PC-3 (cell line): Measurements from ENCODE around the gene FOLR2. TPM values are rescaled to one million over a fixed set of nuclear protein-coding genes. Genes with fewer than 3 reads are reported as not detected.

ENCODE experiments used
- ATAC-seq: fragments of 200-7000 bp; cut with Tn5 transposase; 2 replicates; pipeline ENCODE4 v1.9.1; 2020; ENCODE audit warnings: mild to moderate bottlenecking, moderate library complexity
- BruUV-seq: library from RNA; stranded (reverse); fragments of 400-500 nt; replicated peaks from 2 replicates; lab custom pipeline; 2021; lab: Mats Ljungman, UMichigan
- CTCF ChIA-PET: fragments of 300-600 bp; sonication (Branson Sonifier 250); formaldehyde crosslinking; loops from one replicate; lab custom pipeline; 2022; ENCODE audit warnings: antibody characterized with exemption; lab: Charles Lee
- POLR2A ChIA-PET: fragments of 300-600 bp; sonication (Branson Sonifier 250); formaldehyde crosslinking; loops from one replicate; lab custom pipeline; 2022; ENCODE audit warnings: antibody characterized with exemption; ENCODE audit not compliant: unreplicated experiment; lab: Charles Lee
- DNase-seq: peaks from one replicate; pipeline ENCODE4 v3.0.0-alpha.2; 2015
- H2AFZ ChIP-seq: fragments of 300-600 bp; sonication (generic); 2 replicates; pipeline ENCODE4 v1.6.0; 2016; ENCODE audit warnings: antibody characterized with exemption, low read length
- H3F3A ChIP-seq: fragments of 300-600 bp; sonication (generic); one replicate; pipeline ENCODE4 v1.6.0; 2017; ENCODE audit warnings: antibody characterized with exemption, low read length, control low read depth, mild to moderate bottlenecking; ENCODE audit not compliant: unreplicated experiment
- H3K27ac ChIP-seq: fragments of 300-600 bp; sonication (generic); 2 replicates; pipeline ENCODE4 v1.5.1; 2016; ENCODE audit warnings: mild to moderate bottlenecking, low read length
- H3K27me3 ChIP-seq: fragments of 300-600 bp; sonication (generic); 2 replicates; pipeline ENCODE4 v1.6.1; 2016; ENCODE audit warnings: low read length, mixed read lengths
- H3K36me3 ChIP-seq: fragments of 300-600 bp; sonication (generic); 2 replicates; pipeline ENCODE4 v1.6.1; 2016; ENCODE audit warnings: low read depth, mixed run types, low read length, mixed read lengths
- H3K4me1 ChIP-seq: fragments of 300-600 bp; sonication (generic); 2 replicates; pipeline ENCODE4 v1.5.1; 2016; ENCODE audit warnings: low read length; ENCODE audit not compliant: insufficient read depth
- H3K4me2 ChIP-seq: fragments of 300-600 bp; sonication (generic); 2 replicates; pipeline ENCODE4 v1.6.0; 2016; ENCODE audit warnings: low read length
- H3K4me3 ChIP-seq: fragments of 300-600 bp; sonication (generic); 2 replicates; pipeline ENCODE4 v1.5.1; 2016; ENCODE audit warnings: mild to moderate bottlenecking, low read length, mixed read lengths
- H3K79me2 ChIP-seq: fragments of 300-600 bp; sonication (generic); 2 replicates; pipeline ENCODE4 v1.6.1; 2017; ENCODE audit warnings: low read length, mixed read lengths
- H3K9ac ChIP-seq: fragments of 300-600 bp; sonication (generic); 2 replicates; pipeline ENCODE4 v1.6.0; 2016; ENCODE audit warnings: mild to moderate bottlenecking, low read length
- H3K9me2 ChIP-seq: fragments of 300-600 bp; sonication (generic); replicated peaks from 2 replicates; pipeline ENCODE4 v1.6.1; 2016; ENCODE audit warnings: mixed run types, low read length, mixed read lengths
- H3K9me3 ChIP-seq: fragments of 300-600 bp; sonication (generic); 2 replicates; pipeline ENCODE4 v1.6.1; 2016; ENCODE audit warnings: low read length, mixed read lengths
- H4K20me1 ChIP-seq: fragments of 300-600 bp; sonication (generic); 2 replicates; pipeline ENCODE4 v1.6.1; 2016; ENCODE audit warnings: low read length, mixed read lengths
- EZH2 ChIP-seq: fragments of 300-600 bp; sonication (generic); IDR thresholded peaks from one replicate; pipeline ENCODE4 v1.6.1; 2017; ENCODE audit warnings: antibody characterized with exemption, mild to moderate bottlenecking, low read length; ENCODE audit not compliant: unreplicated experiment
- EZH2phosphoT487 ChIP-seq: fragments of 300-600 bp; sonication (generic); IDR thresholded peaks from 2 replicates; pipeline ENCODE4 v1.6.1; 2018; ENCODE audit warnings: mild to moderate bottlenecking, antibody characterized with exemption, low read length, borderline replicate concordance
- intact Hi-C: fragments of 100-400 bp; cut with micrococcal nuclease; formaldehyde crosslinking; loops from 2 replicates; pipeline ENCODE4 v1.9.0; 2023
- total RNA-seq: library from RNA; depleted of rRNA; stranded (reverse); fragments of >200 nt; gene quantifications from 2 replicates; pipeline ENCODE4 v1.2.3, GENCODE V29; 2014
- TF ChIP-seq, protein P1 (sequence below): fragments of 300-600 bp; sonication (generic); conservative IDR thresholded peaks from 2 replicates; pipeline ENCODE4 v1.5.1; 2017; ENCODE audit warnings: antibody characterized with exemption, low read depth, mild to moderate bottlenecking, low read length

FOLR2 gene
- total RNA-seq, 1 experiment from 2014 or later, result not detected

DNA sequence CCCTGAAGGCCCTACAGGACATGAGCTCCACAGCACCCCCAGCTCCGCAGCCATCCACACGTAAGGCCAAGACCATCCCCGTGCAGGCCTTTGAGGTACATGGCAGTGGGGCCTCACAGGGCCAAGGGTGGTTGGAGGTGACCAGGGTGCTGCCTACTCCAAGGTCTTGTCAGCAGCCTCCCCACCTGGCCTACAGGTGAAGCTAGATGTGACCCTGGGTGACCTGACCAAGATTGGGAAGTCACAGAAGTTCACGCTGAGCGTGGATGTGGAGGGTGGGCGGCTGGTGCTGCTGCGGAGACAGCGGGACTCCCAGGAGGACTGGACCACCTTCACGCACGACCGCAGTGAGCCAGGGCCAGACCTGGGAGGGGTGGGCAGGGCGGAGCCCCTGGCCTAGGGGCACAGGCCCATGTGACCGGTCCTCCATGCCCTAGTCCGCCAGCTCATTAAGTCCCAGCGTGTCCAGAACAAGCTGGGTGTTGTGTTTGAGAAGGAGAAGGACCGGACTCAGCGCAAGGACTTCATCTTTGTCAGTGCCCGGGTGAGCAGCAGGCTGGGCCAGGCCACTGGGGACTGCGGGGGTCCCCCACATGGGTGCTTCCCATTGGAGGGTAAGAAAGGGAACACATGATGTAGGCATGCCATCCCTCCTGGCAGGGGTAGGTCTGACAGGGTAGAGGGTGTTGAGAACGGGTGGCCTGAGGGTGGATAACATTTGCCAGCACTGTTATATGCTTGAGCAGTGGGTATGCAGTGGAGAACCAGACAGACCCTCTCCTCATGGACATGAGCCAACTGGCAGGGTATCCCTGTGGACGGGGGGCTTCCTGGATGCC lies 13.6 kb downstream of the FOLR2 start:
- H3K9me3 ChIP-seq, result no peaks in the 10 kb centered on the region
- peaks cover 26% of the 10 kb centered on the region for H3K79me2 ChIP-seq
- TF ChIP-seq EZH2phosphoT487, result no peak
- TF ChIP-seq EZH2, result no peak
- TF ChIP-seq, protein P1, sequence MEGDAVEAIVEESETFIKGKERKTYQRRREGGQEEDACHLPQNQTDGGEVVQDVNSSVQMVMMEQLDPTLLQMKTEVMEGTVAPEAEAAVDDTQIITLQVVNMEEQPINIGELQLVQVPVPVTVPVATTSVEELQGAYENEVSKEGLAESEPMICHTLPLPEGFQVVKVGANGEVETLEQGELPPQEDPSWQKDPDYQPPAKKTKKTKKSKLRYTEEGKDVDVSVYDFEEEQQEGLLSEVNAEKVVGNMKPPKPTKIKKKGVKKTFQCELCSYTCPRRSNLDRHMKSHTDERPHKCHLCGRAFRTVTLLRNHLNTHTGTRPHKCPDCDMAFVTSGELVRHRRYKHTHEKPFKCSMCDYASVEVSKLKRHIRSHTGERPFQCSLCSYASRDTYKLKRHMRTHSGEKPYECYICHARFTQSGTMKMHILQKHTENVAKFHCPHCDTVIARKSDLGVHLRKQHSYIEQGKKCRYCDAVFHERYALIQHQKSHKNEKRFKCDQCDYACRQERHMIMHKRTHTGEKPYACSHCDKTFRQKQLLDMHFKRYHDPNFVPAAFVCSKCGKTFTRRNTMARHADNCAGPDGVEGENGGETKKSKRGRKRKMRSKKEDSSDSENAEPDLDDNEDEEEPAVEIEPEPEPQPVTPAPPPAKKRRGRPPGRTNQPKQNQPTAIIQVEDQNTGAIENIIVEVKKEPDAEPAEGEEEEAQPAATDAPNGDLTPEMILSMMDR, result no peak
- peaks cover 7% of the 10 kb centered on the region for H3K4me1 ChIP-seq
- no peak for DNase-seq
- H3F3A ChIP-seq, result no peaks in the 10 kb centered on the region
- intact Hi-C loops, result no loop called here
- ChIA-PET CTCF (no interaction called here), POLR2A (no interaction called here)
- H3K4me3 ChIP-seq, result no peak overlapping the region
- ATAC-seq, result no peak
- peaks cover 55% of the 10 kb centered on the region for H3K36me3 ChIP-seq
- H4K20me1 ChIP-seq, result no peaks in the 10 kb centered on the region
- H3K9ac ChIP-seq, result no peak overlapping the region
- no peak overlapping the region for H3K4me2 ChIP-seq
- TSS peak; percentile 4 for BruUV-seq
- H2AFZ ChIP-seq, result no peak overlapping the region
- no peaks in the 10 kb centered on the region for H3K9me2 ChIP-seq
- H3K27me3 ChIP-seq, result no peaks in the 10 kb centered on the region
- no peak overlapping the region for H3K27ac ChIP-seq

DNA sequence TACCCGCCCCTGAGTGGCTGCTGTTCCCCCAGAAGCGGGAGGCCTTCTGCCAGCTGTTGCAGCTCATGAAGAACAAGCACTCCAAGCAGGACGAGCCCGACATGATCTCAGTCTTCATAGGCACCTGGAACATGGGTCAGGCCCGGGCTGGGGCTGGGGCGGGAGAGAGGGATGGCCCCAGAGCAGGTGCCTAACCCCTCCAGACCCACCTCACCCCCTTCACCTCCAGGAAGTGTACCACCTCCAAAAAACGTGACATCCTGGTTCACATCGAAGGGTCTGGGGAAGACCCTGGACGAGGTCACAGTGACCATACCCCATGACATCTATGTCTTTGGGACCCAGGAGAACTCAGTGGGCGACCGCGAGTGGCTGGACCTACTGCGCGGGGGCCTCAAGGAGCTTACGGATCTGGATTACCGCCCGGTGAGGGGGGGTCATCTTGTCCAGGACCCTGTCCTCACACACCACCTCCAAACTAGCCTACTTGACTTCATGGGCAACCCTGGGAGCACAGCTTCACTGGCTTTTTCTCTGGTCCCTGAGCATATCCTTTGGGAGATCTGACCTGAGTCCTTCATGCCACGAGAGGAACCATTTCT lies 14.3 kb downstream of the FOLR2 start:
- Histone ChIP-seq H3K4me1 (peaks cover under 1% of the 10 kb centered on the region; the same call in 1 of the 2 replicates), H3K4me2 (no peak overlapping the region), H3K9me2 (no peaks in the 10 kb centered on the region), H2AFZ (no peak overlapping the region), H3K4me3 (no peak overlapping the region), H3K9me3 (no peaks in the 10 kb centered on the region), H3K79me2 (peaks cover 19% of the 10 kb centered on the region), H4K20me1 (no peaks in the 10 kb centered on the region), H3F3A (peaks cover under 1% of the 10 kb centered on the region), H3K36me3 (peaks cover 55% of the 10 kb centered on the region), H3K27ac (no peak overlapping the region), H3K9ac (no peak overlapping the region), H3K27me3 (no peaks in the 10 kb centered on the region)
- TF ChIP-seq EZH2phosphoT487 (no peak), EZH2 (no peak)
- TF ChIP-seq, protein P1, result no peak
- CTCF ChIA-PET, result no interaction called here
- intact Hi-C loops, result no loop called here
- DNase-seq, result no peak
- no peak for ATAC-seq
- POLR2A ChIA-PET, result no interaction called here
- no TSS peak for BruUV-seq
